ENCODE results near the gene SNRPA1.

The SNRPA1 gene

DNA sequence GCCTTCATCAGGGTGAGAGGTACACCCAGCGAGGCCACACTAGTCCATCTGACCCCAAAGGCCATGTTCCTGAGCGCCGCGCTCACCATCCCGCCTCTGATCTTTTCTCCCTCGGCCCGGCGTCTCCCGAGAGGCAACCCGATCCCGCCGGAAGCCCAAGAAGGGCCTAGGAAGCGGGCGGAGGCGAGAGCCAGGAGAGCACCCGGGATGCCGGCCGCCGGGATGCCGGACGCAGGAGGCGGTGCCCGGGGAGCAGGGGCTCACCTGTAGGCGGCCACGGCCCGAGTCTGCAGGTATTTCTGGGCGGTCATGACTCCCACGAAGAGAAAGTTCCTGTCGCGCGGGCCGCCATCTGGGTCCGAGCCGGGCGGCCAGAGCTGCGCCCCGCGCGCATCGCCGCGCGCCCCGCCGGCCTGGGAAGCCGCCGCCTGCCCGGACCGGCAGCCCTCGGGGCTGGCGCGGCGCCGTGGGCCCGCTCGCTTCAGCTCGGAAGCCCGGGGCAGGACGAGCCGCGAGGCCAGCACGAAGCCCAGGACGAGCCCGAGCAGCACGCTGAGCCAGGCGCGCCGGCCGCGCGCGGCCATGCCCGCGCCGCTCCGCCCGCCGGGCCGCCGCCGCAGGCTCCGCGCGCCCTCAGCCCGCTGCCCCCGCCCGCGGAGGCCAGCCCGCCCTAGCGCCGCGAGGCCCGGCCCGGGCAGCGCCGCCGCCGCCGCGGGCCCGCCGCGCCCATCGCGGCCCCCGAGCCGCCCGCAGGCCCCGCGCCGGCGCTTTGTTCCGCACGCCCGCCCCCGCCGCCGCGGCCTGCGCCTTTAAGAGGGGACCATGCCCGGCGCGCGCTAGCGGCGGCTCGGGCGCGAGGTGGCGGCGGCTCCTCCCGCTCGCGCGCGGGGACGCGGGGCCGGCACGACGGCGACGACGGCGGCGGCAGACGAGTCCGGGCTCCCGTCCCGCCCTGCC, 43.9 kb downstream of the SNRPA1 start:
- peak overlapping the region; percentile 86 for H3K4me3 ChIP-seq (ENCODE audit: low read depth, low read length)
- TF ChIP-seq, protein P1, sequence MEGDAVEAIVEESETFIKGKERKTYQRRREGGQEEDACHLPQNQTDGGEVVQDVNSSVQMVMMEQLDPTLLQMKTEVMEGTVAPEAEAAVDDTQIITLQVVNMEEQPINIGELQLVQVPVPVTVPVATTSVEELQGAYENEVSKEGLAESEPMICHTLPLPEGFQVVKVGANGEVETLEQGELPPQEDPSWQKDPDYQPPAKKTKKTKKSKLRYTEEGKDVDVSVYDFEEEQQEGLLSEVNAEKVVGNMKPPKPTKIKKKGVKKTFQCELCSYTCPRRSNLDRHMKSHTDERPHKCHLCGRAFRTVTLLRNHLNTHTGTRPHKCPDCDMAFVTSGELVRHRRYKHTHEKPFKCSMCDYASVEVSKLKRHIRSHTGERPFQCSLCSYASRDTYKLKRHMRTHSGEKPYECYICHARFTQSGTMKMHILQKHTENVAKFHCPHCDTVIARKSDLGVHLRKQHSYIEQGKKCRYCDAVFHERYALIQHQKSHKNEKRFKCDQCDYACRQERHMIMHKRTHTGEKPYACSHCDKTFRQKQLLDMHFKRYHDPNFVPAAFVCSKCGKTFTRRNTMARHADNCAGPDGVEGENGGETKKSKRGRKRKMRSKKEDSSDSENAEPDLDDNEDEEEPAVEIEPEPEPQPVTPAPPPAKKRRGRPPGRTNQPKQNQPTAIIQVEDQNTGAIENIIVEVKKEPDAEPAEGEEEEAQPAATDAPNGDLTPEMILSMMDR (IDR thresholded peaks at IDR 0.05; ENCODE audit: low read depth, low read length, missing control alignments): no peak
- DNase-seq (ENCODE audit: low read depth): no peak

DNA sequence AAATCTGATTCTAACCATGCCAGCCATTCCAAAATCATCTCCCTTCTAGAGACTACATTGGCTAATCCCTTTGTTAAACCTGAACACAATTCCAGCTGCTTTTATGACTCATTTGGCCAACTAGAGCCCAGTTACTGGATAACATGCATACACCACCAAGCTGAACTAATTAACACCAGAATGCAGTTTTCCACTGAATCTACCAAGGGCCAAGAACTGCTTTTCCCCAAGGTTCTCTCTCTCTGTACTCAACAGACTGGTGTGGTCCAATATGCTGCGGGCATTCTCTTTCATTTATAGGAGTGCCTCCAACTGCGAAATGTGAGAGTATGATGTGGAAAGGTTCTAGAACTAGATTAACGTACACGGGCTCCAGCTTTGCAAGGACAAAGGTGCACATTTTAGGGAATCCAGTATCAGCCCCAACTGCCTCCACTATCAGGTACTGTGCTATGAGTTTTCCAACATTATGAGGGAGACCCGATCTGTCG, 44.7 kb downstream of the SNRPA1 start:
- TF ChIP-seq, protein P1 (IDR thresholded peaks at IDR 0.05; ENCODE audit: low read depth, low read length, missing control alignments): no peak
- no peak for DNase-seq (ENCODE audit: low read depth)
- H3K4me3 ChIP-seq (ENCODE audit: low read depth, low read length): peak overlapping the region; percentile 86

DNA sequence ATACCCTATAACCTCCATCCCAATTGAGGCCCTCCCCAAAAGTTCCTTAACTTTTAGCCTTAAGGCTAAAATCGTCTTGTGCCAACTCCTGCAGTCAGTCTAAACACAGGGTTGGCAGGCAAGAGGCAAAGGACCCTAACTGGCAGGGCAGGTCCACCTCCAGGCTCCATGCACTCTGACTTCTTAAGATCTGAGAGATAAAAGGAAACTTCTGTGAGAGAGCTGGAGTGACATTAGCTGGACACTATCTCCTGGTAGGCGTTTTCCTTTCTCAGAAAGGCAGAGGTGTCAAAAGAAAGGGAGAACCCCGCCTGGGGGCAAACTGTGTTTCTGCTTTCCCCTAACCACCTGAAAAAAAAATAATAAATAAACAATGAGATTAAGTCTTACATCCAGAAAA, 46.8 kb downstream of the SNRPA1 start:
- TF ChIP-seq, protein P1 (IDR thresholded peaks at IDR 0.05; ENCODE audit: low read depth, low read length, missing control alignments): no peak
- H3K4me3 ChIP-seq (ENCODE audit: low read depth, low read length): no peak overlapping the region
- no peak for DNase-seq (ENCODE audit: low read depth)

DNA sequence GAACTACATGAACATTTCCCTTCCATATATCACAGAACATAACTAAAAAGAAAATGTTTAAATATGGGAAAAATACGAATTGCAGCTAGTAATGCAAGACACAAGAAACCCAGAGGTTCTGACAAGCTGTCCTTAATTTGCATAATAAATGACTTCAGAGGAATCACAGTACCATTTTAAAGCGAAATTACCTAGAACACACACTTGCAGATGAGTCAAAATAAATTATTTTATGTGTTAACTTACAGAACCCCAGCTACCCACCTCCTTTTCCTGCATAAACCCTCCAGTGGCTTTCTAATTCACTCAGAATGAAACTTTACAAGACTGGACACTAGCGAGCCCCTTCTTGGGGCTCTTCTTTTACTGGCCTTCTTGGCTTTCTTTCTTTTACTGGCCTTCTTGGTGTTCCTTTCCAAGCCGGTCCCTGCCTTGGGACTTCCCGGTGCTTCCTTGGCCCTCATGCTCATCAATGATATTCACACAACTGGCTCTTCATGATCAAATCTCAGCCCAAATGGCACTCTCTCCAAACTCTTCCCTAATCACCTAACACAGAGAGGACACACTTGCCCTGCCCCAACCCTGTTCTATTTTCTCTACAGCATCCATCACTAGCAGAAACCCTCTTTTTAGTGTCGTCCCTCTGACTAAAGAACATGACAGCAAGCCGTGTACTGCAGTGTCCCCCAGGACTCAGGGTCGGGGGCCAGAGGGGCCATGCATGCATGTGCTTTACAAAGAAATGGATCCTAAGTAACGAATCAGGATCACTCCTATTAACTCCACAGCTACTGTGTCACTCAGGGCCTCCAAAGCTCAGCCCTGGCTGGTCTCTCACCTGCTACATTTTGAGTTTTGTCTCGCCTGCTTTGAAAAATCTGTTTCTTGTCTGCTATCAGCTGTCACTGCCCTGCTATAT, 48.0 kb downstream of the SNRPA1 start:
- DNase-seq (ENCODE audit: low read depth): no peak
- TF ChIP-seq, protein P1 (IDR thresholded peaks at IDR 0.05; ENCODE audit: low read depth, low read length, missing control alignments): no peak
- H3K4me3 ChIP-seq (ENCODE audit: low read depth, low read length): no peak overlapping the region; the same call in 1 of the 2 replicates

DNA sequence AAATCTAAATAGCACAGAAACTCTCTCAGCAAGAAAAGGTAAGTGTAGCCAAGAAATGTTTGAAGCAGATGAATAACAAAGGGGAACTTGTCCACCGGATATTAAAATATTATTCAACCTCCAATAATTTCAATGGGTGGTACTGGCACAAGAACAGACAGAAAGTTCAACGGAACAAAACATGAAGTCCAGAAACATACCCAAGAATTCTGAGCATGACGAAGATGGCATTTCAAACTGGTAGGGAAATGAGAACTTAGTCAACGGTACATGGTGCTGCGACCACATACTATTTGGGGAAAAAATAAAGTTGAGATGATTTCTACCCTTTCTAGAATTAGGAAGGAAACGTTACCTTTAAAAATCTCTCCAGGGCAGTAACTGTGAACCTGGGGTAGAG, 48.7 kb downstream of the SNRPA1 start:
- no peak overlapping the region for H3K4me3 ChIP-seq (ENCODE audit: low read depth, low read length)
- DNase-seq (ENCODE audit: low read depth): no peak
- TF ChIP-seq, protein P1 (IDR thresholded peaks at IDR 0.05; ENCODE audit: low read depth, low read length, missing control alignments): no peak

DNA sequence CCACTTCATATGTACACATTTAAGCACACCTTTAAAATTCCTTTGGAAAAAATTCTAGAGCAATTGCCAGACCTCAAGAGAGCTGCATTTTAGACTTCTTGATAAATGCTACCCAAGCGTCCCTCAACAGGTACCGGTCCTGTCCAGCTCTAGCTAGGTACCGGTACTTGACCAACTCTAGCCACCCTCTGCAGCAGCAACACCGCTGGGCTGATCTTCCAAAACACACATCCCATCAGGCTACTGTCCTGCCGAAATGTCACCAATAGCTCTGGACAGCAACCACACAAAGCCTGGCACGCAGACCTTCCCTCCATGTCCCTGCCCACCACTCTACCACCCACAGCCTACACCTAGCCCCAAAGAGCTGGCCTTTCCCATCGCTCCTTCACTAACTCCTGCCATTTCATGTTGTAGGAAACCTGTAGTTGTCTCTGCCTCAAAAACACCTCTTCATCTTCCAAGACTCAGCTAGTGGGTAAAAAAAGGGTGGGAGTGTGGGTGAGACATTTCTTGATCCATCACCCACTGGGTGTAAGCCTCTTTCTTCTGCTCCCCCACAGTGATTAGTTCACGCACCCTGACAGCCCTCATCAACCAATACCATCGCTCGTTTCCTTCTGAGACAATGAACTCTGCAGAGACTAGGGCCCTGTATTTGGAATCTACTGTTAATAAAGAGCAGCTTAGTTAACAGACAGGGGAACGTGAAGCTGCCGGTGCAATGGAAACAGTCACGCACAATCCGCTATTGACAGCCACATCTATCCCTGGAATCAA, 50.0 kb downstream of the SNRPA1 start:
- H3K4me3 ChIP-seq (ENCODE audit: low read depth, low read length): no peak overlapping the region
- TF ChIP-seq, protein P1 (IDR thresholded peaks at IDR 0.05; ENCODE audit: low read depth, low read length, missing control alignments): no peak
- no peak for DNase-seq (ENCODE audit: low read depth)
